Neural cell (in vitro differentiated cells): ENCODE results near the gene FOXC2. TPM values are rescaled to one million over a fixed set of nuclear protein-coding genes. Genes with fewer than 3 reads are reported as not detected.

ENCODE experiments used
- H2AFZ ChIP-seq: fragments of 200-600, 300-800 bp; sonication (generic), shearing (Covaris generic); 2 replicates; pipeline ENCODE4 v1.6.0; 2014; ENCODE audit warnings: low read depth, mild to moderate bottlenecking, antibody characterized with exemption, low read length, moderate library complexity
- H3F3A ChIP-seq: fragments of 200-600 bp; shearing (Covaris generic); 2 replicates; pipeline ENCODE4 v1.6.1; 2016; ENCODE audit warnings: mild to moderate bottlenecking, moderate library complexity, mixed read lengths, antibody characterized with exemption, low read length; ENCODE audit not compliant: insufficient read depth, poor library complexity, severe bottlenecking
- H3K27ac ChIP-seq: fragments of 200-600, 300-800 bp; sonication (generic), shearing (Covaris generic); 2 replicates; pipeline ENCODE4 v1.5.1; 2014; ENCODE audit warnings: mild to moderate bottlenecking, low read length, moderate library complexity
- H3K27me3 ChIP-seq: fragments of 300-800, 200-600 bp; sonication (generic), shearing (Covaris generic); 2 replicates; pipeline ENCODE4 v1.6.0; 2014; ENCODE audit warnings: mild to moderate bottlenecking, low read depth, low read length, moderate library complexity; ENCODE audit not compliant: insufficient read depth
- H3K36me3 ChIP-seq: fragments of 300-800, 200-600 bp; sonication (generic), shearing (Covaris generic); 2 replicates; pipeline ENCODE4 v1.5.1; 2014; ENCODE audit warnings: mild to moderate bottlenecking, antibody characterized with exemption, low read length, moderate library complexity; ENCODE audit not compliant: insufficient read depth
- H3K4me2 ChIP-seq: fragments of 300-800, 200-600 bp; sonication (generic), shearing (Covaris generic); 2 replicates; pipeline ENCODE4 v1.6.0; 2014; ENCODE audit warnings: mild to moderate bottlenecking, low read length
- H3K4me3 ChIP-seq: fragments of 300-800, 200-600 bp; sonication (generic), shearing (Covaris generic); 2 replicates; pipeline ENCODE4 v1.5.1; 2014; ENCODE audit warnings: mild to moderate bottlenecking, low read length, moderate library complexity
- H3K79me2 ChIP-seq: fragments of 200-600 bp; shearing (Covaris generic); replicated peaks from 2 replicates; pipeline ENCODE4 v1.6.0; 2014; ENCODE audit warnings: mild to moderate bottlenecking, low read length, moderate library complexity; ENCODE audit not compliant: insufficient read depth
- H3K9ac ChIP-seq: fragments of 300-800, 200-600 bp; sonication (generic), shearing (Covaris generic); 2 replicates; pipeline ENCODE4 v1.6.1; 2016; ENCODE audit warnings: mild to moderate bottlenecking, low read length, mixed read lengths
- H3K9me2 ChIP-seq: fragments of 200-600 bp; shearing (Covaris generic); 2 replicates; pipeline ENCODE4 v1.6.1; 2016; ENCODE audit warnings: mild to moderate bottlenecking, low read length, mixed read lengths; ENCODE audit not compliant: insufficient read depth
- H3K9me3 ChIP-seq: fragments of 200-600, 300-800 bp; sonication (generic), shearing (Covaris generic); 2 replicates; pipeline ENCODE4 v1.6.1; 2016; ENCODE audit warnings: mild to moderate bottlenecking, mixed run types, low read length, moderate library complexity, mixed read lengths
- H4K20me1 ChIP-seq: fragments of 200-600 bp; shearing (Covaris generic); 2 replicates; pipeline ENCODE4 v1.6.1; 2016; ENCODE audit warnings: mild to moderate bottlenecking, mixed run types; ENCODE audit not compliant: insufficient read depth
- CTCF ChIP-seq: fragments of 450-650 bp; IDR thresholded peaks from 2 replicates; pipeline ENCODE4 v1.5.1; 2014; ENCODE audit warnings: antibody characterized with exemption, mild to moderate bottlenecking, moderate library complexity; ENCODE audit not compliant: poor library complexity, severe bottlenecking
- EP300 ChIP-seq: fragments of 450-650 bp; conservative IDR thresholded peaks from 2 replicates; pipeline ENCODE4 v1.6.1; 2014; ENCODE audit warnings: antibody characterized with exemption, mild to moderate bottlenecking, moderate library complexity; ENCODE audit not compliant: poor library complexity, severe bottlenecking
- EZH2 ChIP-seq: fragments of 200-600, 300-800 bp; shearing (Covaris generic), sonication (generic); IDR thresholded peaks from 2 replicates; pipeline ENCODE4 v1.6.1; 2014; ENCODE audit warnings: antibody characterized with exemption, low read length, borderline replicate concordance, mild to moderate bottlenecking; ENCODE audit not compliant: insufficient read depth, poor library complexity, severe bottlenecking
- MXI1 ChIP-seq: fragments of 450-650 bp; conservative IDR thresholded peaks from 2 replicates; pipeline ENCODE4 v1.6.1; 2014; ENCODE audit warnings: antibody characterized with exemption, mild to moderate bottlenecking; ENCODE audit not compliant: poor library complexity, severe bottlenecking
- POLR2AphosphoS5 ChIP-seq: IDR thresholded peaks from 2 replicates; pipeline ENCODE4 v1.6.1; 2012
- RAD21 ChIP-seq: fragments of 450-650 bp; conservative IDR thresholded peaks from 2 replicates; pipeline ENCODE4 v1.6.1; 2014; ENCODE audit warnings: antibody characterized with exemption, mild to moderate bottlenecking, moderate library complexity
- REST ChIP-seq: IDR thresholded peaks from 2 replicates; pipeline ENCODE4 v1.6.1; 2012; ENCODE audit warnings: borderline replicate concordance
- SMC3 ChIP-seq: fragments of 450-650 bp; conservative IDR thresholded peaks from 2 replicates; pipeline ENCODE4 v1.6.1; 2014; ENCODE audit warnings: antibody characterized with exemption, mild to moderate bottlenecking, moderate library complexity; ENCODE audit not compliant: poor library complexity
- TAF1 ChIP-seq: IDR thresholded peaks from 2 replicates; pipeline ENCODE4 v1.6.1; 2012; ENCODE audit warnings: low read depth
- polyA plus RNA-seq: library from polyadenylated mRNA; depleted of rRNA; stranded (reverse); fragments of >200 nt; gene quantifications from 2 replicates; pipeline ENCODE4 v1.2.3, GENCODE V29; 2014

Gene FOXC2
- polyA plus RNA-seq, 1 donor from 2014 or later: not detected

GRCh38 chr16:86545481-86545880 lies 21.1 kb upstream of the FOXC2 start:
- Histone ChIP-seq H3K9me3 (no peaks in the 10 kb centered on the region), H3K9me2 (no peaks in the 10 kb centered on the region), H3F3A (no peaks in the 10 kb centered on the region), H3K36me3 (peaks cover 4% of the 10 kb centered on the region), H3K4me2 (no peak overlapping the region), H3K4me3 (no peak overlapping the region), H4K20me1 (no peaks in the 10 kb centered on the region), H3K79me2 (no peaks in the 10 kb centered on the region), H3K27ac (no peak overlapping the region), H2AFZ (no peak overlapping the region), H3K9ac (no peak overlapping the region), H3K27me3 (no peaks in the 10 kb centered on the region)
- TF ChIP-seq SMC3 (no peak), EZH2 (no peak), EP300 (no peak), REST (no peak), POLR2AphosphoS5 (no peak), RAD21 (no peak), TAF1 (no peak), MXI1 (no peak), CTCF (no peak)

GRCh38 chr16:86545954-86546637 lies 20.5 kb upstream of the FOXC2 start:
- no peak overlapping the region for H3K27ac ChIP-seq
- H4K20me1 ChIP-seq: no peaks in the 10 kb centered on the region
- H3K9me2 ChIP-seq: no peaks in the 10 kb centered on the region
- TF ChIP-seq CTCF (no peak), REST (no peak), RAD21 (no peak), TAF1 (no peak), MXI1 (no peak), EZH2 (no peak), EP300 (no peak), POLR2AphosphoS5 (no peak), SMC3 (no peak)
- H3K4me2 ChIP-seq: no peak overlapping the region
- H3K36me3 ChIP-seq: peaks cover 4% of the 10 kb centered on the region
- H3K27me3 ChIP-seq: no peaks in the 10 kb centered on the region
- H3K79me2 ChIP-seq: no peaks in the 10 kb centered on the region
- no peaks in the 10 kb centered on the region for H3K9me3 ChIP-seq
- H3K4me3 ChIP-seq: no peak overlapping the region
- H2AFZ ChIP-seq: no peak overlapping the region
- no peaks in the 10 kb centered on the region for H3F3A ChIP-seq
- no peak overlapping the region for H3K9ac ChIP-seq
